CD4-positive, alpha-beta T cell treated with Interleukin-17A for 1 hour (primary cell): ENCODE measurements around the gene CDH16.
"Not testable (repeated sequence)": the region's sequence is repeated elsewhere in the genome, so short reads cannot be mapped to it uniquely, and the experiment has no call there.

Experiments
- DNase-seq: peaks from one replicate; pipeline ENCODE4 v3.0.0-alpha.2; 2020

Gene CDH16

DNA sequence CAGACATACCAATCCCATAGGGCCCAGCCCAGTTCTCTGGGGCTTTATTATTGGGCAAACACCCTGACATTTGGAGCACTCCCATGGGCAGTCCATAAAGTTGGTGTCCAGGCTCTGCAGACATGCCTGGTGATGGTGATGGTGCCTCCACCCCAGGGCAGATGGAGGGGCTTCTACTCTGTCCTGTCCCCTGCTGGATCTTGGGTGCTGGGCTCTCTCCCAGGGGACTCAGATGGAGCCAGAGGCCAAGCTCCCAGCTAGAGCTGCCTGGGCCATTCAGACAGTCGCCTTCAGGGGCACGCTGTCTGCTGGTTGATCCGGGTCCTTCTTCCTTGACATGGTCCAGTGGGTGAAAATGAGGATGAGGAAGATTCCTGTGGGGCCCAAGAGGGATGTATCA is 10.6 kb downstream of the CDH16 start:
- no peak for DNase-seq

DNA sequence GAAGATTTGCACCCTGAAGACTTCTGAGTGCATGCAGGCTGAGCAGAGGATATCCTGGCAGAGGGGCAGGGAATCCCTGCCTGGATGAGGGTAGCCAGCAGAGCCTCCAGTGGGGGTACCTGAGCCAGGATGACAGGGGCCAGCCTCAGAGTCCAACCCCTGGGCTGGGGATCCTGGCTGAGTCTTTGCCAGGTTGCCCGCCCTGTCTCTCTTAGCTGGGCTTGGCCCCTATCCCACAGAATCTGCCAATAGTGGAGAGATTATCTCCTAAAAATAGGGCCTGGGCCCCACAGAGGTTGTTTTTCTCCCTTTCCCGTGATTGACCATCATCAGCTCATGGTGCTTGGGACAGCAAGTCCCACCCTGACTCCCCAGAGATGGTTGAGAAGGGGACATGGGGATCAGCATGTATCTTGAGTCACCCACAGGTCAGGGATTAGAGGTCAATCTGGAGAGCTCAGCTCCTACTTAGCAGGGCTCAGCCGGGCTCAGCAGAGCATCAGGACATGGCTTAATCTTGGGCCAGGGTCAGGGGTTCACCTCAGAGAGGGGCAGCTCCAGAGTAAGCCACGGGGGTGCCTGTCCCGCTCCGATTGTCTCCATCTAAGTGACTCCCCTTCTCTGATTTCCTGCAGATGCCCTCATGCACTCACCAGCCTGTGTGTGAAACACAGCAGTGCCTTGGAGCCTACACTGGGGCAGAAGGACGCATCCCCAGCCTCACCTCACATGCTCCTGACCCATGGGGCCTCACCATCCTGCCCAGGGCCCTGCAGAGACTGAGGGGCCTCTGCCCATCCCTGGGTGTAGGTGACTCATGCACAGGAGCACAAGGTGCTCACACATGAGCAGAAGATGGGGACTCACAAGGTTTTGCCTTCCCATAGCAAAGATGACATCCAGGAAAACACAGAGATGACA is 11.5 kb downstream of the CDH16 start:
- DNase-seq = no peak

- DNase-seq = peak; percentile 50
Measured at GRCh38 chr16:66905633-66906539, 12.8 kb downstream of the CDH16 start.

DNA sequence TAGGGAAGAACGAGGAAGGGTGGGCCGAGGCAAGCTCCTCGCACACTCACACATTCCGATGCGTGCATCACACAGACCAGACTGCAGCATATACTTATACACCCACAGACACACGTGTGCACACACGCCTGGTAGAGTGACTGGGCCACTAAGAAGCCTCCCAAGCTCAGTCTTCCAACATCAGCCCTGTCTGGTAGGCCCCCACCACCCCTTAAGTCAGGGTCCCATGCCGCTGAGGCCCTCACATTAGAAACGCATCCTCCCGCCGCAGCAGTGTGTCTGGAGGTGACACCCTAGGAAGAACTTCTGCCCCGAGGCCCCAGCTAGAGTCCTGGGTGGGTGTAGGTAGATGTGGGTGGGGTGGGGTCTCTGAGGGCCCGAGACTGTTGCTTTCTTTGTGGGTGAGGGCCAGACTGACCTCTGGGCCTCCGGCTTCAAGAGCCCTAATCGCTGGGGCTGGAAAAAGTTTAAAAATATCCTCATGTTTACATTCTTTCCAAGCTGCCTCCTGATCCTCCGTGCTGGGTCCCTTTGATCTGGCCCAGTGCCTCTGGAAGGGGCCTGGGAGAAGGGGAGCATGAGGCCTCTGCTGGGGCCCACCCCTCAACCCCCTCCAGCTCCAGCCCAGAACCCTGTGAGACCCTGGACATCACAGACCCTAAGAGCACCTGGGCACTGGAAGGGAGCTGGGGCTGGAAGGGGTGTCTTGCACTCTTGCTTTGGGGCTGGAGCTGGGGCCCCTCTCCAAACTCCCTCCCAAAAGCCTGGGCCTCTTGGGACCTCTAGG is 13.6 kb downstream of the CDH16 start:
- DNase-seq = no peak

GRCh38 chr16:66904428-66904845 is 14.2 kb downstream of the CDH16 start:
- DNase-seq = no peak

DNA sequence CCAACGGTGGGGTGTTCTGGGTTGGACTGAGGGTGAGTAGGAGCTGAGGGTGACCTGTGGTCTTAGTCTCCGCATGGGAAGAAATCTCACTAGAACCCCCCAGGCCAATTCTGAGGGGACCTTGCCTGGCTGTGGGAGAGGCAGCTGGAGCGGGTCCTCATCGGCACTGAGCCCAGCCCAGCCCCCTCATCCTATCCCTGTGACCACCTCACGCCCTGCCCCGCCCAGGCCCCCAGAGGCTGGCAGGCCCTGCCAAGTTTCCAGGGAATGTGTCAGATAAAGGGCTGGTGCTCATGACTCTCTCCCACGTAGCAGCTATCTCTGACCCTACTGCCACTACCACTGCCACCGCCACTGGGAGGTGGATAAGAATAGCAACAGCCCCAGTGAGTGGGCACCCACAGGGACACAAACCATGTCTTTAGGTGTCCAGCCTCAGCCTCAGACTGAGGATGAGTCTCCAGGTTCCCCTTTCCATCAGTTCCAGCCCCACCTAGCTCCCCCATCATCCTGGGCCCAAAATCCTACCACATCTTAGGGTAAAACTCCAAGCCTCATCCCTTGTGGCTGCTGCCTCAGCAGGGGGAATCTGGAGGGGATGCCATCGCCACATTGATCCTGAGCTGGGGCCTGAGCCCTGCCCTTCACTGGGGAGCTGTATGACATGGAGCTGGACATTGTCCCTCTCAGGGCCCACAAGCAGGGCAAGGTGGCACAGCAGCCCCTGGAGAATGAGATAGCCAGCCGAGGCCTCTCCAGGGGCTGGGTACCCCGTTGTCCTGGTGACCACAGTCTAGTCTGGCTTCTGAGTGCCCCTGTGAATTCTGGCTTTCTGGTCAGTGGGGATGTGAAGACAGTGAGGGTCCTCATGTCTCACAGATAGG is 14.9 kb downstream of the CDH16 start:
- no peak for DNase-seq

DNA sequence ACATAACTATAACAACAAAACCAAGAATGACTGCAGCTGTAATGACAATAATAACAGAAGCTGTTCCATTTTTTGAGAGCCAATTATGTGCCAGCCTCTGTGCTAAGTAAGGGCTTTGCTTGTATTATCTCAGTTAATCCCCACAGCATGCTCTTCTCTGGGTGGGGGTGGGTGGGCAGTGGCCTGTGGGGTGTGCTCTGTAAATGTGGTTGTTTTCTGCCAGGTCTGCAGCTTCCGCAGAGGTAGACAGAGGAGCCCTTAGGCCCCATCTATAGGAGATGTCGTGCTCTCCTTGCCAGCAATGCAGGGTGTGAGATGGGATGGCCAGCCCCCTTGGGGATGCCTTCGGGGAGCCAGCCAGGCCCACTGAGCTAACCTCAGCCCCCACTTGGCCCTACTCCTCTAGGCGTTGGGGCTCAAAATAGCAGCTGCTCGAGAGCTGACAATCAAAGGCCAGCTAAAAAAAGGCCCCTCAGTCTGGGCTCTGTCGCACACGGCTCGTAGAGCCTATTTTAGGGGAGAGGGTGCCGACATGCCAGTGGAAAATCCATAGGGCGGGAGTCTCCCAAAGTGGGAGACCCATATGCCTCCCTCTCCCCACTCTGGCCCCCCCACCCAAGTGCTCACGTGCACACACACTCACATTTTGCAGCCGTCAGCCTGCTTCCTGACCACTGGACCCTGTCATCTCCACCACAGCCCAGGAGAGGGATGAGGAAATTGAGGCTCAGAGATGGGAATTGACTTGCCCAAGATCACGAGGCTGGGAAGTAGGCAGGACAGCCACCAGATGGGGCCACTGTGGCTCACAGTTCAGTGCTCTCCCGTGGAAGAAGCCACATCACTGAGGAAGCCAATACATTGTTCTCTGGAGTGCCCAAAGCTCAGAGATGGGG is 15.8 kb downstream of the CDH16 start:
- DNase-seq = no peak

GRCh38 chr16:66901626-66902025 is 17.1 kb downstream of the CDH16 start:
- DNase-seq = no peak

GRCh38 chr16:66900721-66901441 is 17.8 kb downstream of the CDH16 start:
- DNase-seq = no peak

DNA sequence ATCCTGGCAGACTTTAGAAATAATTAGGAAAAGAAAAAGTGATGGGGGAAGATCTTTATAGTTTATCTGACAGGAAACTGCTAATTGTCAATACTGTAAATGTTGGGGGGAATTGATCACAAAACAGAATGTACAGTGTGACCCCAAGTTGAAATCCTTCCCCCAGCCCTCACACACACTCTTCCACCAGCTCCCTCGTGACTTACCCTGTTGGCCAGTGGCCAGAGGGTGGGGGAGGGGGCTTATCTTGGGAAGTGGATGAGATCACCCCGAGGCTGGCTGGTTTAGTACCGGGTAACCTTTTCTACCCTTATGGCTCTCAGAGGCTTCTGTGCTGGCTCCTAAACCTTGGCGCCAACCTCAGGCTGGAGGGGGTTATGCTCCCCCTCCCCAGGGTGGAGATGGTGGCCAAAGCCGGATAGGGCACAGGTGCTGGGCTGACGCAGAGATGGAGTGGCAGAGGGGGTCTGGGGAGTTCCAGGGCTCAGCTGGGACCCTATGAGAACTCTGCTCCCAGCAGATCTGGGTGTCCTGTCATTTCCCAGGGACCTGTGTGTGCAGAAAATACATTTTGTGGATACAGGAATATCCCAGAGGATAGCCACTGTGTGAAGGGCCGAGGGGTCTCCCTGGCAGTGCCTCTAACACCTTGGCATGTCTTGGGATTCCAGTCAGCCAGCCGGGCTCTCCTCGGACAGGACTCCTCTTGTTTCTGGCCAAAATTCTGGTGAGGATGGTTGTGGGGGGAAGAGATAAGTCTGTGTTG is 18.6 kb downstream of the CDH16 start:
- DNase-seq = no peak

- no peak for DNase-seq
Measured at GRCh38 chr16:66899310-66899944, 19.3 kb downstream of the CDH16 start.

DNA sequence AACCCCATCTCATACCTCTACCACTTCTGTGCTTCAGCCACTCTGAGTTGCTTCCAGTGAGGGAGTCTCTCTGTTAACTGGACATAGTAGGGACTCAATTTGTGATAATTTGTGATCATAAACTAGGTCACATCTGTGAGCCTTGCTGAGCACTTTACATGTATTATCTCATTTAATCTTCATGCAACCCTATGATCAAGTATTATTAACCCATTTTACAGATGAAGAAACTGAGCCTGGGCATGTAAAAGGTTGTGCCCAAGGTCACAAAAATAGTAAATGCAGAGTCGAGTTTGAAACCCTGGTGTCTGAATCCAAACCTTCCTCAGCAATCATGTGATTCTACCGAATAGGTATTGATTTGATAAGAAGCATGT is 19.8 kb downstream of the CDH16 start:
- DNase-seq = no peak

DNA sequence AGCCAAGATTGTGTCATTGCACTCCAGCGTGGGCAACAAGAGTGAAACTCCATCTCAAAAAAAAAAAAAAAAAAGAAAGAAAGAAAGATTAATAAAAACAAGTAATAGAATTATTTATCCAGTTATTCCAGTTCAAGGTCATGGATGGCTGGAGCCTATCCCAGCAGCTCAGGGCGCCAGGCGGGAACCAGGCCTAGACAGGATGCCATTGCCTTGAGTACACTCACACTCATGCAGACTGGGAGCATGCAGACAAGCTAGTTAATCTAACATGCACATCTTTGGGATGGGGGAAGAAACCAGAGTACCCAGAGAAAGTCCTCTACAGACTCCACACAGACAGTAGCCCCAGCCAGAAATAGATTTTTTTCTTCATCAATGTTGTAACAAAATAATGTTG is 20.5 kb downstream of the CDH16 start:
- DNase-seq = no peak

DNA sequence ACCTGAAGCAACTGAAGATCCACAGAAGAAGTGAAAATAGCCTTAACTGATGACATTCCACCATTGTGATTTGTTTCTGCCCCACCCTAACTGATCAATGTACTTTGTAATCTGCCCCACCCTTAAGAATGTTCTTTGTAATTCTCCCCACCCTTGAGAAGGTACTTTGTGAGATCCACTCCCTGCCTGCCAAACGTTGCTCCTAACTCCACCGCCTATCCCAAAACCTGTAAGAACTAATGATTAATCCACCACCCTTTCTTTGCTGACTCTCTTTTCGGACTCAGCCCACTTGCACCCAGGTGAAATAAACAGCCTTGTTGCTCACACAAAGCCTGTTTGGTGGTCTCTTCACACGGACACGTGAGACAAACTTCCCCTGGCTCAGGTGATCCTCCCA is 22.0 kb downstream of the CDH16 start:
- not testable (repeated sequence) for DNase-seq

GRCh38 chr16:66895999-66896398 is 22.7 kb downstream of the CDH16 start:
- no peak for DNase-seq

DNA sequence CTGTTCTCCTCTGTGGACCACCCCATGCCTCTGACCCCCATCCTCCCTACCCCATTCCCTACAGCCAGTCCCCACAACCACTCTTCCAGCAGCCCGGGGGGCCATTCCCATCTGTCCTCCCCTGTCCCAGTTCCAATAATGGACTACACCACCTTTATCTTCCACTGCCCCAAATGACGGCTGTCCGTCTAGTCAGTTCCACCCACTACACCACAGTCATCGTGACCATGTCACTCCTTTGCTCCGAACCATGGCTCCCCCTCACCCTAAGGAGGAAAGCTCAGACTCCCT is 23.1 kb downstream of the CDH16 start:
- no peak for DNase-seq

DNA sequence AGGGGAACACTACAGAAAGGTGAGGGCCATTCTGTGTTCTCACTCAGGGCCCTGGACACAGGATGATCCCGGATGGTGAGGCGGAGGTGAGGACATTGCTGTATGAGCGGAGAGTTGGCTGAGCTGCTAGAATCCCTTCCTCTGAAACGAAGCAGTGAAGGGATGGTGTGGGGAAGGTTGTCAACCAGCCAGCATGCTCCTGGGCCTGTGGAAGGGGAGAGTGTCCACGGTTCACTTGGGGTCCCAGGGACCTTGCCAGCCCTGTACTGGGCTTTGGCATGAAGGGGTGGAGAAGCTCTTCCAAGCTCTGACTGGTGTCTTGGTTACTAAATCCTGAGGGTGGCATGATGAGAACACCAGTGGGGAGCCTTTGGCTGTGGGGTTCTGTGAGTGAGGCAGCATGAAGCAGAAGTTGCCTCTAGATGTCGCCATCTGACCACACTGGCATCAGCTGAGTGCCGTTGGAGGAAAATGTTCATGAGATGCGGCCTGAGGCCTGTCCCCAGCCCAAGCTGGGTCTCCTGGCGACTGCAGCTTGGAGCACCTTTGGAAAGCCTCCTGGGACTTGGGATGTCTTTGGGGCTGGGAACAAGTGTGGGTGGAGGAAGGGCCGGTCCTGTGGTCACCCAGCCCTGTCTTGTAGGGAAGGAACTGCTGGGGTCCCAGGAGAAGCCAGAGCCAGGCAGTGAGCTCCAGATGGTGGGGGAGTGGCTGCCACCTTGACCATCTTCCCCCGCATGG is 23.6 kb downstream of the CDH16 start:
- DNase-seq = peak; percentile 70

- no peak for DNase-seq
Measured at GRCh38 chr16:66894055-66894454, 24.6 kb downstream of the CDH16 start.
